Measurements from ENCODE around the gene DHRS12.

DHRS12 gene

DNA sequence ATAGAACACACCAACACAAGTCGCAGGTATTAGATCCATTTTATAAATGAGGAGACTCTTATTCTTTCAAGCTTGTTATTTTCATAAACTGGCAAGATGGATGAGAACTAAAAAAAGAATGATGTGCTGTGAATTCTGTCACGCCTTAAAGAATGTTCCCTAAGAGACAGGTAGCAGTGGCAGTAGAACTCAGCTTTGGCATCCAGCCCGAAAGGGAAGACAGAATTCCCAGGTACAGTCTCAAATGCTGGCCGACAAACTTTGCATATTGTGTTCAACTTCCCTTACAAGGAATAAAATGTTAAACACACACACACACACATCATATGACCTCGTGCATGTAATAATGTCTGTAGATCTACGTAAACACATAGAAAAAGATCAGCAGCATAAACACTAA lies 37.8 kb upstream of the DHRS12 start:
- Histone ChIP-seq H3K9ac (ENCODE audit: low read depth, low read length, poor library complexity) (no peak overlapping the region), H2BK120ac (ENCODE audit: low read depth, low read length) (no peak overlapping the region), H3K9me3 (replicated peaks in 1 of 2; ENCODE audit: control insufficient read depth in 2 of 2, insufficient read depth in 1 of 2, low read depth in 1 of 2, low read length in 2 of 2) (no peaks in the 10 kb centered on the region), H4K8ac (ENCODE audit: low read depth, low read length) (no peak overlapping the region), H2BK15ac (ENCODE audit: low read length) (no peak overlapping the region), H2BK5ac (ENCODE audit: low read length) (no peak overlapping the region), H4K91ac (ENCODE audit: low read depth, low read length, poor library complexity) (no peak overlapping the region), H2AK5ac (ENCODE audit: low read depth, low read length) (no peak overlapping the region), H2AFZ (ENCODE audit: low read length) (no peak overlapping the region), H3K18ac (ENCODE audit: low read length) (no peak overlapping the region), H3K14ac (ENCODE audit: low read length) (no peak overlapping the region), H3K27me3 (ENCODE audit: control insufficient read depth in 3 of 3, insufficient read depth in 3 of 3, low read depth in 1 of 3, low read length in 3 of 3) (peaks cover 0 to 18% (median 0%) of the 10 kb centered on the region in 3 experiments), H3K4me2 (ENCODE audit: insufficient read depth, low read length, poor library complexity, severe bottlenecking) (no peak overlapping the region), H3K4ac (ENCODE audit: low read length) (no peak overlapping the region), H3K27ac (replicated peaks; ENCODE audit: low read length) (no peak overlapping the region), H3K4me3 (ENCODE audit: low read length in 2 of 2) (no peak overlapping the region), H3K23ac (ENCODE audit: low read depth, low read length, poor library complexity) (no peak overlapping the region), H3K36me3 (replicated peaks in 1 of 2; ENCODE audit: control insufficient read depth in 2 of 2, insufficient read depth in 2 of 2, low read length in 2 of 2) (no peaks in the 10 kb centered on the region), H3K79me1 (ENCODE audit: low read depth, low read length) (no peaks in the 10 kb centered on the region), H2BK12ac (ENCODE audit: low read length) (no peak overlapping the region), H3K4me1 (ENCODE audit: control insufficient read depth in 2 of 2, insufficient read depth in 1 of 2, low read depth in 1 of 2, low read length in 2 of 2) (peaks cover 0 to 4% of the 10 kb centered on the region in 2 donors)
- no peak for DNase-seq (ENCODE audit: low spot score)
- WGBS, 2 donors (ENCODE audit: extremely low coverage in 2 of 2, insufficient read length in 2 of 2, insufficient replicate concordance in 1 of 2) = no CpG with 5 or more reads among the region's 6 CpGs

DNA sequence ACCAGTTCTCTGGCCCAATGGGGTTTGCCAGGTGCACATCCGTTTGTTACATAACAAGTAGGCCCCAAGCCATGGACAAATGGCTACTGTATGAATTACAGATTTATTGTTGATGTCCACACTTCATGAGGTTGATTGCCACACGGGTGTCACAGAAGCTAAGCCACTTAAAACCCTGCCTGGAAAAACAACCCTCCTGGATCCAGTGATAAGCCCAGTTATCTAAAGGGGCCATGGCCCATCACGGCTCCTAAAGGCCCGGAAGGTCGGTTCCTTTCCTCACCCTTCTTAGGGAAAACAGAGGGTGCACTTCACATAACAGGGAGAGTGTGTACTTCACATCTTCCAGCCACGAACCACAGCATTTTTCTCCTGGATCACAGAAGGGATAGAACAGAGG lies 37.0 kb upstream of the DHRS12 start:
- no peak for DNase-seq (ENCODE audit: low spot score)
- peaks cover 0 to 4% of the 10 kb centered on the region in 2 donors for H3K4me1 ChIP-seq (ENCODE audit: control insufficient read depth in 2 of 2, insufficient read depth in 1 of 2, low read depth in 1 of 2, low read length in 2 of 2)
- H2BK15ac ChIP-seq (ENCODE audit: low read length) = no peak overlapping the region
- no peak overlapping the region for H3K4me2 ChIP-seq (ENCODE audit: insufficient read depth, low read length, poor library complexity, severe bottlenecking)
- no peak overlapping the region for H3K9ac ChIP-seq (ENCODE audit: low read depth, low read length, poor library complexity)
- no peaks in the 10 kb centered on the region for H3K79me1 ChIP-seq (ENCODE audit: low read depth, low read length)
- no peak overlapping the region for H2BK12ac ChIP-seq (ENCODE audit: low read length)
- H3K18ac ChIP-seq (ENCODE audit: low read length) = no peak overlapping the region
- no peak overlapping the region for H2AFZ ChIP-seq (ENCODE audit: low read length)
- no peaks in the 10 kb centered on the region for H3K9me3 ChIP-seq (replicated peaks in 1 of 2; ENCODE audit: control insufficient read depth in 2 of 2, insufficient read depth in 1 of 2, low read depth in 1 of 2, low read length in 2 of 2)
- no CpG with 5 or more reads among the region's 6 CpGs for WGBS, 2 donors (ENCODE audit: extremely low coverage in 2 of 2, insufficient read length in 2 of 2, insufficient replicate concordance in 1 of 2)
- no peaks in the 10 kb centered on the region for H3K36me3 ChIP-seq (replicated peaks in 1 of 2; ENCODE audit: control insufficient read depth in 2 of 2, insufficient read depth in 2 of 2, low read length in 2 of 2)
- no peak overlapping the region for H4K8ac ChIP-seq (ENCODE audit: low read depth, low read length)
- H3K23ac ChIP-seq (ENCODE audit: low read depth, low read length, poor library complexity) = no peak overlapping the region
- H2AK5ac ChIP-seq (ENCODE audit: low read depth, low read length) = no peak overlapping the region
- no peak overlapping the region for H3K4ac ChIP-seq (ENCODE audit: low read length)
- peak overlapping the region; percentile 12 for H3K27ac ChIP-seq (replicated peaks; ENCODE audit: low read length)
- H4K91ac ChIP-seq (ENCODE audit: low read depth, low read length, poor library complexity) = no peak overlapping the region
- H3K27me3 ChIP-seq (ENCODE audit: control insufficient read depth in 3 of 3, insufficient read depth in 3 of 3, low read depth in 1 of 3, low read length in 3 of 3) = peaks cover 0 to 18% (median 0%) of the 10 kb centered on the region in 3 experiments
- no peak overlapping the region for H3K4me3 ChIP-seq (ENCODE audit: low read length in 2 of 2)
- H2BK5ac ChIP-seq (ENCODE audit: low read length) = no peak overlapping the region
- no peak overlapping the region for H3K14ac ChIP-seq (ENCODE audit: low read length)
- H2BK120ac ChIP-seq (ENCODE audit: low read depth, low read length) = no peak overlapping the region

DNA sequence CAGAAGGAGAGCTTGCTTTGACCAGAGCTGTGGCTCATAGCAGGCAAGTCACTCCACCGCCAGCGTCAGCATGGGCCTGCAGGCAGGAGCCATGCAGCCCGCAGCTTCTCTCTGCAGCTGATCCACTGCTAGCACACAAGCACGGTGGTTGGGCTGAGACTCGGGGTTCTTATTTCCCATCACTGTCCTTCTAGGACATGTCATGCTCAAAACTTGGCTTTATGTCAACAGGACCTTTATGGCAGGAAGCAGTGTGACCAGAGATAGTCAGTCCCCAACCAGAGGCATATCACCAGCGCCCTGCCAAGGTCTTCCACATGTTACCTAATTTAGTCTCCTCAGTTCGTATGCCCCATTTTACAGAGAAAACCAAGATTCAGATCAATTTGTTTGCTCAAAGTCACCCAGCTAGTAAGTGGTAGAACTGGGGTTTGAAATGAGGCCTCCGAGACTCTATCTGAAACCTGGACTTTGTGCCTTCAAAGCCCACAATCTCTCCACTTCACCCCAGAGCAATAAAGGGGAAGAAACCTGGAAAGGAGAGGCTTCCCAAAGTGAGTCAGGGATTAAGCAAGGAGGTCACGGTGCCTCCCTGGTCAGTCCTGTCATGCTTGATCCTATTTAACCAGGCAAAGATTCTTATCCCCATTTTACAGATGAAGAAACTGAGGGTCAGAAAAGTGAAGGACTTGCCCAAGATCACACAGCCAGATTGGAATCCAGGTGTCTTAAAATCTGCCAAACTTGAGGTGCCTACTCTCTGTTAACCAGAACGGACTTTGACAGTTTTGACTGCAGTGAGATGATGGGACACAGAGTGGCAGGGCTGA lies 36.0 kb upstream of the DHRS12 start:
- no peak overlapping the region for H2AK5ac ChIP-seq (ENCODE audit: low read depth, low read length)
- H2BK5ac ChIP-seq (ENCODE audit: low read length) = peak overlapping the region; percentile 4
- peaks cover 0 to 18% (median 0%) of the 10 kb centered on the region in 3 experiments for H3K27me3 ChIP-seq (ENCODE audit: control insufficient read depth in 3 of 3, insufficient read depth in 3 of 3, low read depth in 1 of 3, low read length in 3 of 3)
- H4K8ac ChIP-seq (ENCODE audit: low read depth, low read length) = no peak overlapping the region
- H3K4me1 ChIP-seq (ENCODE audit: control insufficient read depth in 2 of 2, insufficient read depth in 1 of 2, low read depth in 1 of 2, low read length in 2 of 2) = peaks cover 0 to 3% of the 10 kb centered on the region in 2 donors
- no peaks in the 10 kb centered on the region for H3K9me3 ChIP-seq (replicated peaks in 1 of 2; ENCODE audit: control insufficient read depth in 2 of 2, insufficient read depth in 1 of 2, low read depth in 1 of 2, low read length in 2 of 2)
- H4K91ac ChIP-seq (ENCODE audit: low read depth, low read length, poor library complexity) = no peak overlapping the region
- H3K79me1 ChIP-seq (ENCODE audit: low read depth, low read length) = no peaks in the 10 kb centered on the region
- H3K9ac ChIP-seq (ENCODE audit: low read depth, low read length, poor library complexity) = no peak overlapping the region
- H3K23ac ChIP-seq (ENCODE audit: low read depth, low read length, poor library complexity) = no peak overlapping the region
- H3K14ac ChIP-seq (ENCODE audit: low read length) = no peak overlapping the region
- no peak overlapping the region for H2AFZ ChIP-seq (ENCODE audit: low read length)
- H3K18ac ChIP-seq (ENCODE audit: low read length) = no peak overlapping the region
- H3K27ac ChIP-seq (replicated peaks; ENCODE audit: low read length) = no peak overlapping the region
- no peak overlapping the region for H2BK15ac ChIP-seq (ENCODE audit: low read length)
- H3K36me3 ChIP-seq (replicated peaks in 1 of 2; ENCODE audit: control insufficient read depth in 2 of 2, insufficient read depth in 2 of 2, low read length in 2 of 2) = no peaks in the 10 kb centered on the region
- H2BK12ac ChIP-seq (ENCODE audit: low read length) = no peak overlapping the region
- H2BK120ac ChIP-seq (ENCODE audit: low read depth, low read length) = no peak overlapping the region
- no peak overlapping the region for H3K4ac ChIP-seq (ENCODE audit: low read length)
- H3K4me3 ChIP-seq (ENCODE audit: low read length in 2 of 2) = peak overlapping the region in 1 of 2 donors; percentile 30
- no peak for DNase-seq (ENCODE audit: low spot score)
- no CpG with 5 or more reads among the region's 10 CpGs for WGBS, 2 donors (ENCODE audit: extremely low coverage in 2 of 2, insufficient read length in 2 of 2, insufficient replicate concordance in 1 of 2)
- H3K4me2 ChIP-seq (ENCODE audit: insufficient read depth, low read length, poor library complexity, severe bottlenecking) = no peak overlapping the region

DNA sequence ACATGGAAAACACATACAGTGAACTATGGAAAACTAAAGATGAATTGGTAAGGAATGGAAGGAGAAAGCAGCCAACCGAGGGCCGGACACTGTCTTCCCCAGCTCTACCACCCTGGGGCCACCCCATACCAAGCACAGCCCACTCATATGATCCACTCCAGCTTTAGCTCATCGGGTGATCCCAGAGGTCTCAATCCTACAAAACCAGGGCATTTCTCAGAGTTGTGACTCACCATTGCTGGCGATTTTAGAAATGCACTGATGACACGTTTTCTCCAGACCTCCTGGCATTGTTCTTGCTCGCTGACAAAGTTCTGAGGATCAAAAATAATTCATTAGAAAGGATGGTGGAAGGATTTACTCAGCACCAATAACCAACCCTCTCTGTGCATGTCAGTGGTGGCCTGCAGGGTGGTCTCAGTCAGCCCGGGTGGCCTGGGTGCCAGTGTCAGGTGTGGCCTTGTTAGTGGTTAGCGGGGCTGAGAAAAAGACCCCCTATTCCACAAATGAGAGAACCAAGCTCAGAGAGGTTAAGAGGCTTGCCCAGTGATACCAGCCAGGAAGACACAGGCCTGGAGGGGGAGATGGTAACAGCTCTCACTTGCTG lies 34.4 kb upstream of the DHRS12 start:
- no peaks in the 10 kb centered on the region for H3K79me1 ChIP-seq (ENCODE audit: low read depth, low read length)
- H3K18ac ChIP-seq (ENCODE audit: low read length) = no peak overlapping the region
- H2AK5ac ChIP-seq (ENCODE audit: low read depth, low read length) = peak overlapping the region; percentile 23
- no CpG with 5 or more reads among the region's 8 CpGs for WGBS, 2 donors (ENCODE audit: extremely low coverage in 2 of 2, insufficient read length in 2 of 2, insufficient replicate concordance in 1 of 2)
- no peak overlapping the region for H2BK15ac ChIP-seq (ENCODE audit: low read length)
- peaks cover 0 to 24% (median 0%) of the 10 kb centered on the region in 3 experiments for H3K27me3 ChIP-seq (ENCODE audit: control insufficient read depth in 3 of 3, insufficient read depth in 3 of 3, low read depth in 1 of 3, low read length in 3 of 3)
- H4K8ac ChIP-seq (ENCODE audit: low read depth, low read length) = no peak overlapping the region
- no peak for DNase-seq (ENCODE audit: low spot score)
- H3K4me2 ChIP-seq (ENCODE audit: insufficient read depth, low read length, poor library complexity, severe bottlenecking) = no peak overlapping the region
- H3K9ac ChIP-seq (ENCODE audit: low read depth, low read length, poor library complexity) = no peak overlapping the region
- H3K4ac ChIP-seq (ENCODE audit: low read length) = no peak overlapping the region
- no peak overlapping the region for H2AFZ ChIP-seq (ENCODE audit: low read length)
- H3K23ac ChIP-seq (ENCODE audit: low read depth, low read length, poor library complexity) = no peak overlapping the region
- H3K36me3 ChIP-seq (replicated peaks in 1 of 2; ENCODE audit: control insufficient read depth in 2 of 2, insufficient read depth in 2 of 2, low read length in 2 of 2) = no peaks in the 10 kb centered on the region
- peaks cover 0 to 3% of the 10 kb centered on the region in 2 donors for H3K4me1 ChIP-seq (ENCODE audit: control insufficient read depth in 2 of 2, insufficient read depth in 1 of 2, low read depth in 1 of 2, low read length in 2 of 2)
- no peak overlapping the region for H3K14ac ChIP-seq (ENCODE audit: low read length)
- no peak overlapping the region for H2BK12ac ChIP-seq (ENCODE audit: low read length)
- no peak overlapping the region for H2BK120ac ChIP-seq (ENCODE audit: low read depth, low read length)
- H3K27ac ChIP-seq (replicated peaks; ENCODE audit: low read length) = no peak overlapping the region
- no peak overlapping the region for H4K91ac ChIP-seq (ENCODE audit: low read depth, low read length, poor library complexity)
- H3K9me3 ChIP-seq (replicated peaks in 1 of 2; ENCODE audit: control insufficient read depth in 2 of 2, insufficient read depth in 1 of 2, low read depth in 1 of 2, low read length in 2 of 2) = no peaks in the 10 kb centered on the region
- H3K4me3 ChIP-seq (ENCODE audit: low read length in 2 of 2) = no peak overlapping the region
- no peak overlapping the region for H2BK5ac ChIP-seq (ENCODE audit: low read length)

Data from neuronal stem cell (in vitro differentiated cells).